GM18498 (cell line): ENCODE measurements around the gene RMDN3.

Experiments used
- ATAC-seq: cut with Tn5 transposase; IDR thresholded peaks from one replicate; pipeline ENCODE4 v1.9.1; 2021; ENCODE audit warnings: mild to moderate bottlenecking, moderate library complexity; ENCODE audit not compliant: unreplicated experiment

Gene RMDN3

DNA sequence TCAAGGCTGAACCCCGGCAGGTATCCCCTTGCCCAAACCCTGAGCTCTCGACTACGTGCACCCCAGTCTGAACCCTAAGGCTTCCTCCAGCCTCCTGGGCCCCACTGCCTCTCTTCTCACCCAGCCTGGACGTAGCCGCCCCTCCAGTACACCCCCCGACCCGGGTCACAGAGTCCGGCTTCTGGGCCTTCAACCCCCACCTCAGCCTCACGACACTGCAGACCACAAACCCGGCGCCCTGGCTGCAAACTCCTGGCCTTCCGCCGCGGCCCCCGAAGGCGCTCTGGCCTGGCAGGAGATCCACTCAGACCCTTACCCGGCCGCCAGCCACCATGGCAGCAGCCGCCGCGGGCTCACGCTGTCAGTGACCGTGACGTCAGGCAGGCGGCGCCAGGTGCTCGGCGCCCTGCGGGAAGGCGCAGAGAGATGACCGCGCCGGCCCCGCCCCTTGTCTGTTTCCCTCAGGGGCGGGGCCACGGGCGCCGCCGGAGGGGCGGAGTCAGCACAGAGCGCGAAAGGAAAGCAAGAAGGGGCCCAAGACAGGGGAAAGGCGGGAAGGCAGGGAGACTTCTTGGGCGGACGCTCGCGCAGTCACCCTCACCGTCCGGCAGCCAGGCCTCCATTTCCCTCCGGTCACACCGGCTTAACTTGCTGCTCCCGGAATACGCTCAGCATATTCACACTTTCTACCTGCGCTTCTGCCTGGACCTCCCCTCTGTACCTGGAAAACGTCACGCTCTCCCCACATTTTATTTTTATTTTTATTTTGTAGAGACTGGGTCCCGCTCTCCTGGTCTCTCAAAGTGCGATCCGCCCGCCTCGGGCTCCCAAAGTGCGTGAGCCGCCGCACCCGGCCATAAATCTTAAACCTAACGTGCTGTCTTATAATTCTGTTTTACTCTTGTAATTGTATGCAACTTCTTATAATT, at the start of gene RMDN3:
TSS of gene RMDN3 (minus strand) at position 372 of the 929 bp plus-strand sequence. CDS start 471 bp downstream, outside the sequence.
- ATAC-seq: peak; percentile 87

- no peak for ATAC-seq
These were observed 48.6 kb upstream of the RMDN3 start for GRCh38 chr15:40803688-40804087.

GRCh38 chr15:40803076-40803475, 48.0 kb upstream of the RMDN3 start:
- ATAC-seq: no peak

GRCh38 chr15:40799523-40799922, 44.5 kb upstream of the RMDN3 start:
- ATAC-seq: no peak

DNA sequence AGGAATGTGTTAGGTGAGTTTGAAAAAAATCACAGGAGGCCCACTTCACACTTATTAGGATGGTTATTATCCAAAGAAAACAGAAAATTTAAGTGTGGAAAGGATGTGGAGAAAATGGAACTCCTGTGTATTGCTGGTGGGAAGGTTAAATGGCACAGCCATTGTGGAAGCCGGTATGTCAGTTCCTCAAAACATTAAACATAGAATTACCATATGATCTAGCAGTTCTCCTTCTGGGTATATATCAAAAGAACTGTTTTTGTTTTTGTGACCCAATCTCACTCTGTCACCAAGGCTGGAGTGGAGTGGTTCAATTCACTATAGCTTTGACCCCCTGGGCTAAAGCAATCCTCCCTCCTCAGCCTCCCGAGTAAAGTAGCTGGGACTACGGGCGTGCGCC, 41.5 kb upstream of the RMDN3 start:
- no peak for ATAC-seq

DNA sequence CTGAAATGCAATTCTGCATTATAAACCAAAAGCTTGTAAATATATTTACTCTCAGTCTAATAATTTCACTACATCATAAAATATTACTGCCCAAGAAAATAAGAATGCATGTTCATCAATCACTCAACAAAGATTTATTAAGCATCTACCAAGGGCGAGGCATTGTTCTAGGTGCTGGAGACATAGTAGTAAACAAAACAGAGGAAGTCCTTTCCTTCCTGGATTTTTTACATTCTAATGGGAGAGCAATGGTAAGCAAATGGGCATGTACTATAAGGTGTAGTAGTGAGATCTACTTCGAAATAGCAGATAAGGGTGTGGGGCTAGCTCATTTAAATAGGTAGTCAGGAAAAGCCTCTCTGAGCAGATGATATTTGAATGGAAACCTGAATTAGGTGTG, 41.0 kb upstream of the RMDN3 start:
- ATAC-seq: no peak

GRCh38 chr15:40793216-40793989, 38.3 kb upstream of the RMDN3 start:
- no peak for ATAC-seq

DNA sequence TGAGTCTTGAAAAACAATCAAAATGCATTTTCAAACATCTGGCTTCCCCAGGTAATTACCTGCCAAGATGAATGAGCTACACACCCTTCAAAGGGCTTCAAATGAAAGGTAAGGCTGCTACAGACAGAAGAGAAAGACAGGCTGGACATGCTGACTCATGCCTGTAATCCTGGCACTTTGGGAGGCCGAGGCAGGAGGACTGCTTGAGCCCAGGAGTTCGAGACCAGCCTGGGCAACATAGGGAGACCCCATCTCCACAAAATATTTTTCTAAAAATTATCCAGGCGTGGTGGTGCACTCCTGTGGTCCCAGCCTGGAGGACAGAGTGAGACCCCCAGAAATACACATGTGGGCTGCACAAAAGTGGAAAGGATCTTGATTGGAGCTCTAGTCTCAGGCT, 37.3 kb upstream of the RMDN3 start:
- ATAC-seq: no peak

- ATAC-seq: no peak
These were observed 35.7 kb upstream of the RMDN3 start for GRCh38 chr15:40790718-40791117.

GRCh38 chr15:40789999-40790398, 34.9 kb upstream of the RMDN3 start:
- no peak for ATAC-seq

DNA sequence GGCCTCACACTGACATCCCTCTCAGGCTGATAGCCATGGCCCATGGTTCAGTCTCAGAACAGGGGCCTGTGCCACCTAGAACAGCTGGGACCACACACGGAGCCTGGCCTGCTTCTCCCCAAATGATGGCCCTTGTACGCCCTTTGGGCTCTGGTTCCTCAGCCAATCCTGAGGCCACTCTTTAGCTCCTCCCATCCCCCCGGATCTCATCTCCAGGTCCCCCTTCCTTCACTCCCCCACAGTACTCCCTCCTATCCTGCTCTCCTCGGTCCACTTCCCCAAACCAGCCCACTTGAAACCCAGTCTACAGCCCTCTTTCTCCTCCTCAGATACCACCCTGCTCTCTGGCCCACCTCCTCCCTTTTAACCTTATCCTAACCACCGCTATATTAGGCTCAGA, 34.1 kb upstream of the RMDN3 start:
- ATAC-seq: no peak

- no peak for ATAC-seq
These were observed 32.9 kb upstream of the RMDN3 start for GRCh38 chr15:40787991-40788390.

DNA sequence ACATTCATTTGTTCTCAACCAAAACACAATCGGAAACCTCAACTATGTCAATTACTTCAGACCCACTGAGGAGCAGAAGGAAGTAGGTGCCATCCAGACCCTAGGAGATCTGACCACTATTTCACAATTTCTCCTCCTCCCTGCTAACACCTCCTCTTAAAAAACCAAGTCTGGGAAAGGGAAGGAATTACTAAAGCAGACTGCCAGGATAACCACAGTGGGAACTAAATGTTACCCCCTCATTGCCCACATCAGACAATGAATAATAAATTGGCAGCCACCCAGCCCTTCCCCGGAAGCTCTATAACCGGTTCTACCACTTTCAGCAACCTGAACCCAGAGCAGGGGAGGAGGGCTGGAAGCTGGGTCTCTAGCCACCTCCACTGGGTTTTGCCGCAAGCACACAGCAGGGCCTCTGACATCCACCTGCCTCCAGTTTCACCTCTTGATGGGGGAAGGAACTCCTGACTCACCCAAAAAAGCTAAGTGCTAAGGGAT, 32.3 kb upstream of the RMDN3 start:
- ATAC-seq: no peak

GRCh38 chr15:40785814-40786213, 30.8 kb upstream of the RMDN3 start:
- no peak for ATAC-seq

- no peak for ATAC-seq
These were observed 30.1 kb upstream of the RMDN3 start for GRCh38 chr15:40785164-40785563.

DNA sequence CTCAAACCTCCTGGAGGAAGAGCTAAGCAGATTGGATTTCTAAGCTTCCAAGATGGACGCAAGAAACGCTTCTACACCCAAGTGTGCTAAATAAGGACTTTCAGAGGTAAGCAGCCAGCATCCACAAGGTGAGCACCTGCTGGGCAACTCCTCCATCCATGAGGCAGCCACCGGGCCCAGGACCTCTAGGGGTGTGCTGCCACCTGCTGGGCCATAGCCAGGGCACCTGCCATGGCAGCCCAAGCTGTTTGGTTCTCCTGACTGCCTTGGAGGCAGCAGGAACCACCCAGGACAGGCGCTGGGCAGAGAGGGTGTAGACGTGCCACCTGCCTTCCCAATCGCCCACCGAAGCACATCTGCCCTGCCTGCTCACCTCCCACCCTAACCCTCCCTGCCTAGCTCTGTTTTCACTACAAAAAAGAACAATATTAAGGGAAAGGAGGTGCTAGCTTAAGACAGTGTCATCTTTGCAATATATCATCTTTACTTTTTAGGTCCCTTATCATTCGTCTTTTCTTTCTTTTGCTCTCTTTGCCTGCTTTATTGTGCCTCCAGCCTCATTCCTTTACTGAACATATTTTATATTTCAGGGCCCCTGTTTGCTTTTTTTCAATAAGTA, 27.7 kb upstream of the RMDN3 start:
- peak; percentile 83 for ATAC-seq

DNA sequence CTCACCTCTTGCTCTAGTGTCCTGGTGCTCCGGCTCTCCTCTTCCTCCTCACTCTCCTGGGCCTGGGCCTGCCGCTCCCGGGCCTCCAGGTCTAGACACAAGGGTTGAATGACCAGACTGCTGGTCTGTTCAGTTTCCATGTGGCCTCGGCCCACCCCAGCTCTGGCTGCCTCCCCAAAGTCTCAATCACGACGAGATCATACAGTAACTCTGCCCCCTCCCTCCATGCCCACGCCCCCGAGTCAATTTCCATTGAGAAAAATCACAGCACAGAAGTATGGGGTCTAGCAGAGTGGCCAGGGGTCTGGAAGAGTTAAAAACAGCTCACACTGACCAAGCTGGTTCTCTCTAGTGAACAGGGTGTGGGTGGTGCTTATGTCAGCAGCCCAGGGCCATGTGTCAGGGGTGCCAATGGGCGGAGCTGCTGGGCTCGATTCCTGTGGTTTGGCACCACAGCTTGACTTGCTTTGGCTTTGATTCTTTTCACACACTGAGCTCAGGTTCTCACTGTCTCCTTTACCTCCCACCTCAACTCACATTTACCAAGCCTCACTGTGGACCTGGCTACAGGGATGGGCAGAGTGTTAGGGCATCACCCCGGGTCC, 21.6 kb upstream of the RMDN3 start:
- ATAC-seq: no peak

- ATAC-seq: no peak
These were observed 20.9 kb upstream of the RMDN3 start for GRCh38 chr15:40775740-40776536.

GRCh38 chr15:40775007-40775406, 20.0 kb upstream of the RMDN3 start:
- no peak for ATAC-seq

- no peak for ATAC-seq
These were observed 18.8 kb upstream of the RMDN3 start for GRCh38 chr15:40773902-40774301.
